Lung (tissue), 12 donors: ENCODE results near the gene GLRX. TPM values are rescaled to one million over a fixed set of nuclear protein-coding genes. Genes with fewer than 3 reads are reported as not detected.
"Not testable (repeated sequence)": the region's sequence is repeated elsewhere in the genome, so short reads cannot be mapped to it uniquely, and the experiment has no call there.

ENCODE experiments used
- ATAC-seq: fragments of 200-7000 bp; cut with Tn5 transposase; one replicate; pipeline ENCODE4 v1.9.1; 2020; ENCODE audit warnings: moderate number of reproducible peaks; ENCODE audit not compliant: insufficient read depth, low FRiP score
- DNase-seq, 3 donors: peaks; one replicate each; pipeline ENCODE4 v3.0.0-alpha.2; 2013 to 2017
- H3K27ac ChIP-seq, 2 donors: one replicate each; pipeline ENCODE4 v1.5.1; 2013; ENCODE audit warnings: mild to moderate bottlenecking in 2 of 2, moderate library complexity in 2 of 2, control low read depth in 1 of 2, inconsistent platforms in 1 of 2, low read depth in 1 of 2, low read length in 1 of 2
- H3K27me3 ChIP-seq, 3 donors: one replicate each; pipeline ENCODE4 v1.5.1; 2013; ENCODE audit warnings: low read length in 2 of 3; ENCODE audit not compliant: control insufficient read depth in 3 of 3, insufficient read depth in 3 of 3
- H3K36me3 ChIP-seq, 4 donors: one replicate each; pipeline ENCODE4 v1.5.1; 2013; ENCODE audit warnings: low read length in 4 of 4, mild to moderate bottlenecking in 1 of 4, moderate library complexity in 1 of 4; ENCODE audit not compliant: control insufficient read depth in 4 of 4, insufficient read depth in 4 of 4
- H3K4me1 ChIP-seq, 5 donors: one replicate each; pipeline ENCODE4 v1.5.1; 2013; ENCODE audit warnings: low read length in 5 of 5, mild to moderate bottlenecking in 2 of 5, moderate library complexity in 1 of 5; ENCODE audit not compliant: control insufficient read depth in 5 of 5, insufficient read depth in 5 of 5
- H3K4me3 ChIP-seq: one replicate; pipeline ENCODE4 v1.5.1; 2013; ENCODE audit warnings: mild to moderate bottlenecking, control low read depth, moderate library complexity
- H3K9ac ChIP-seq, 2 donors: one replicate each; pipeline ENCODE4 v1.5.1; 2013; ENCODE audit warnings: low read length in 2 of 2, control low read depth in 1 of 2; ENCODE audit not compliant: insufficient read depth in 1 of 2
- H3K9me3 ChIP-seq, 4 donors: one replicate each; pipeline ENCODE4 v1.5.1; 2013; ENCODE audit warnings: low read length in 3 of 4, mild to moderate bottlenecking in 1 of 4, moderate library complexity in 1 of 4; ENCODE audit not compliant: control insufficient read depth in 4 of 4, insufficient read depth in 3 of 4
- WGBS, 2 donors: extraction: QIAGEN DNeasy Blood & Tissue Kit; methylation state at CpG; one replicate each; pipeline ENCODE4 v1.1.7; 2013; 5-methylcytosine and 5-hydroxymethylcytosine counted together
- polyA plus RNA-seq, 2 donors: library from polyadenylated mRNA; stranded (reverse); fragments of 200-250 nt; gene quantifications; one replicate each; pipeline ENCODE4 v1.2.1, GENCODE V29; 2013
- total RNA-seq, 2 donors: library from RNA; depleted of rRNA in 1 of 2; stranded (reverse); fragments of >200 nt in 1 of 2; gene quantifications; one replicate each; pipeline ENCODE4 v1.2.1, GENCODE V29; 2014 to 2021
- TF ChIP-seq, protein P1 (sequence below): IDR thresholded peaks from 2 replicates; pipeline ENCODE4 v1.5.1; 2012; ENCODE audit warnings: mild to moderate bottlenecking; ENCODE audit errors: control extremely low read depth, extremely low read depth
- donor health status: control.
- donor health status: control.
- donor health status: Bipolar disorder and iron deficiency.
- donor health status: healthy.
- donor health status: DM: yes; HTN: yes; CAD: no.

Gene GLRX
- total and polyA plus RNA-seq, 4 donors = 23.1 to 300 (median 91.2) TPM

- H3K9ac ChIP-seq = no peak overlapping the region
- peaks cover 0 to 6% (median 4%) of the 10 kb centered on the region in 4 donors for H3K36me3 ChIP-seq
- peak overlapping the region in 1 of 2 donors; percentile 34 for H3K27ac ChIP-seq
- H3K4me1 ChIP-seq = peaks cover 11 to 43% (median 16%) of the 10 kb centered on the region in 5 donors
- 18 to 39% methylated on average over 6 of the region's 6 CpGs for WGBS, 2 donors
- no peaks in the 10 kb centered on the region for H3K27me3 ChIP-seq
- TF ChIP-seq, protein P1, sequence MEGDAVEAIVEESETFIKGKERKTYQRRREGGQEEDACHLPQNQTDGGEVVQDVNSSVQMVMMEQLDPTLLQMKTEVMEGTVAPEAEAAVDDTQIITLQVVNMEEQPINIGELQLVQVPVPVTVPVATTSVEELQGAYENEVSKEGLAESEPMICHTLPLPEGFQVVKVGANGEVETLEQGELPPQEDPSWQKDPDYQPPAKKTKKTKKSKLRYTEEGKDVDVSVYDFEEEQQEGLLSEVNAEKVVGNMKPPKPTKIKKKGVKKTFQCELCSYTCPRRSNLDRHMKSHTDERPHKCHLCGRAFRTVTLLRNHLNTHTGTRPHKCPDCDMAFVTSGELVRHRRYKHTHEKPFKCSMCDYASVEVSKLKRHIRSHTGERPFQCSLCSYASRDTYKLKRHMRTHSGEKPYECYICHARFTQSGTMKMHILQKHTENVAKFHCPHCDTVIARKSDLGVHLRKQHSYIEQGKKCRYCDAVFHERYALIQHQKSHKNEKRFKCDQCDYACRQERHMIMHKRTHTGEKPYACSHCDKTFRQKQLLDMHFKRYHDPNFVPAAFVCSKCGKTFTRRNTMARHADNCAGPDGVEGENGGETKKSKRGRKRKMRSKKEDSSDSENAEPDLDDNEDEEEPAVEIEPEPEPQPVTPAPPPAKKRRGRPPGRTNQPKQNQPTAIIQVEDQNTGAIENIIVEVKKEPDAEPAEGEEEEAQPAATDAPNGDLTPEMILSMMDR = no peak
- DNase-seq (peak; percentile 84 to 93 (median 85)), ATAC-seq (no peak)
- H3K4me3 ChIP-seq = no peak overlapping the region
- no peaks in the 10 kb centered on the region for H3K9me3 ChIP-seq
Observed at GRCh38 chr5:95812074-95812471, 10.5 kb downstream of the GLRX start.

GRCh38 chr5:95811461-95812073 is 11.0 kb downstream of the GLRX start:
- H3K27me3 ChIP-seq, DNase-seq, H3K27ac ChIP-seq, ATAC-seq, H3K9me3 ChIP-seq, H3K9ac ChIP-seq, H3K36me3 ChIP-seq, H3K4me3 ChIP-seq: not testable (repeated sequence)
- WGBS, 2 donors = 85% methylated on average over 13 of the region's 13 CpGs
- H3K4me1 ChIP-seq = peaks cover 11 to 43% (median 16%) of the 10 kb centered on the region in 5 donors

GRCh38 chr5:95811126-95811423 is 11.5 kb downstream of the GLRX start:
- not testable (repeated sequence) for H3K4me3 ChIP-seq, H3K27ac ChIP-seq, H3K9me3 ChIP-seq, H3K36me3 ChIP-seq, ATAC-seq, H3K27me3 ChIP-seq, DNase-seq, H3K9ac ChIP-seq
- WGBS, 2 donors = 77 to 89% methylated on average over 6 of the region's 6 CpGs
- peaks cover 11 to 43% (median 16%) of the 10 kb centered on the region in 5 donors for H3K4me1 ChIP-seq

DNA sequence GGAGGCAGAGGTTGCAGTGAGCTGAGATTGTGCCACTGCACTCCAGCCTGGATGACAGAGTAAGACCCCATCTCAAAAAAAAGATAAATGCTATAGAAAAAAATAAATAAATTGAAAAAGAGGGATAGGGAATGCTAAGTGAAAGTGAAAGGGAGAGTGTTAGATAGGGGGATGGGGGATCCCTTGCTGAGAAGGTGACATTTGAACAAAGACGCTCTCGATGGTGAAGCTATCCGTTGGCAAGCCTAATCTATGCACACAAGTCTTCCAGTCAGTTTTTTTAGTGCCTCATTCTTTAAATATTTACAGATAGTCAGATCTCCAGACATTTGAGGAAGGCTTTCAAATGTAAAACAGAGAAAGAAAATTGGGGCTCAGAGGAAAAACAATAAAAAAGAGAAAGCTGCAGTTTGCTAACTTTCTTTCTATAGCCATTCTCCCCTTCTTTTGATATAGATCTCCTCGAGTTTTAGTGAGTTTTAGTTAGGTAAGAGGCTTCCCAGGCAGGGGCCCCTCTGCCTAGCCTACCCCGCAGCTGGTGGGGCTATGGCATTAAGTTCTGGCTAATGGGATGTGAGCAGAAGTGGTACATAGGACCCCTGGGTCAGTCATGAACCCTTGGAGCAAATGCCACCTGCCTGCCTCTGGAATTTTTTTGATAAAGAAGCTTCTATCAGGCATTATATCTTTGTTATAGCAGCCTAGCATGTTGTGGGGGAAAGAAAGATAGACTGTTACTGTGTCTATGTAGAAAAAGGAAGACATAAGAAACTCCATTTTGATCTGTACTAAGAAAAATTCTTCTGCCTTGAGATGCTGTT is 12.0 kb downstream of the GLRX start:
- no peak for ATAC-seq
- no peaks in the 10 kb centered on the region for H3K27me3 ChIP-seq
- WGBS, 2 donors = 36 to 42% methylated on average over 5 of the region's 5 CpGs
- peak overlapping the region; percentile 14 to 45 for H3K27ac ChIP-seq
- peaks cover 11 to 43% (median 16%) of the 10 kb centered on the region in 5 donors for H3K4me1 ChIP-seq
- H3K36me3 ChIP-seq = peaks cover 0 to 3% (median 1%) of the 10 kb centered on the region in 4 donors
- DNase-seq = peak in 1 of 3 donors; percentile 58
- TF ChIP-seq, protein P1 = no peak
- H3K4me3 ChIP-seq = no peak overlapping the region
- H3K9ac ChIP-seq = no peak overlapping the region
- no peaks in the 10 kb centered on the region for H3K9me3 ChIP-seq
